HG03521 (cell line): ENCODE data around the gene ZBTB16.

Experiments
- ATAC-seq: cut with Tn5 transposase; IDR thresholded peaks from one replicate; pipeline ENCODE4 v1.9.1; 2021; ENCODE audit warnings: mild to moderate bottlenecking, moderate library complexity; ENCODE audit not compliant: unreplicated experiment

Gene ZBTB16

GRCh38 chr11:114163830-114164401 is 104.4 kb downstream of the ZBTB16 start:
- ATAC-seq: no peak

GRCh38 chr11:114164546-114164945 is 105.0 kb downstream of the ZBTB16 start:
- ATAC-seq: no peak

GRCh38 chr11:114165326-114166230 is 106.1 kb downstream of the ZBTB16 start:
- no peak for ATAC-seq

- ATAC-seq: no peak
These were observed 106.9 kb downstream of the ZBTB16 start for GRCh38 chr11:114166362-114166761.

GRCh38 chr11:114166897-114167323 is 107.4 kb downstream of the ZBTB16 start:
- ATAC-seq: no peak

- no peak for ATAC-seq
These were observed 107.8 kb downstream of the ZBTB16 start for GRCh38 chr11:114167355-114167754.

- no peak for ATAC-seq
These were observed 108.4 kb downstream of the ZBTB16 start for GRCh38 chr11:114167771-114168448.

GRCh38 chr11:114168691-114169090 is 109.2 kb downstream of the ZBTB16 start:
- no peak for ATAC-seq

GRCh38 chr11:114169321-114169749 is 109.8 kb downstream of the ZBTB16 start:
- no peak for ATAC-seq

GRCh38 chr11:114169821-114170220 is 110.3 kb downstream of the ZBTB16 start:
- ATAC-seq: no peak

GRCh38 chr11:114170226-114170625 is 110.7 kb downstream of the ZBTB16 start:
- ATAC-seq: no peak

- no peak for ATAC-seq
These were observed 111.9 kb downstream of the ZBTB16 start for GRCh38 chr11:114171257-114172054.

GRCh38 chr11:114172055-114172861 is 112.7 kb downstream of the ZBTB16 start:
- no peak for ATAC-seq

- no peak for ATAC-seq
These were observed 113.4 kb downstream of the ZBTB16 start for GRCh38 chr11:114172871-114173444.

GRCh38 chr11:114173843-114174242 is 114.3 kb downstream of the ZBTB16 start:
- ATAC-seq: no peak

- ATAC-seq: no peak
These were observed 115.4 kb downstream of the ZBTB16 start for GRCh38 chr11:114174712-114175495.

- no peak for ATAC-seq
These were observed 116.2 kb downstream of the ZBTB16 start for GRCh38 chr11:114175706-114176105.

- no peak for ATAC-seq
These were observed 116.8 kb downstream of the ZBTB16 start for GRCh38 chr11:114176321-114176720.

- no peak for ATAC-seq
These were observed 119.1 kb downstream of the ZBTB16 start for GRCh38 chr11:114178656-114179055.
